GM20000 (cell line): Measurements from ENCODE around the gene NHERF2.

Experiments used
- DNase-seq: peaks from one replicate; pipeline ENCODE4 v3.0.0; 2012; ENCODE audit warnings: low spot score
- CTCF ChIP-seq: IDR thresholded peaks from 2 replicates; pipeline ENCODE4 v1.5.1; 2012; ENCODE audit warnings: mild to moderate bottlenecking, control low read depth; ENCODE audit errors: extremely low read depth, missing control alignments

Gene NHERF2

GRCh38 chr16:2079311-2079800, 52.7 kb downstream of the NHERF2 start:
- DNase-seq: no peak
- no peak for TF ChIP-seq CTCF

GRCh38 chr16:2079991-2080390, 53.3 kb downstream of the NHERF2 start:
- no peak for DNase-seq

GRCh38 chr16:2081201-2082084, 54.7 kb downstream of the NHERF2 start:
- TF ChIP-seq CTCF: no peak
- DNase-seq: no peak

More at GRCh38 chr16:2079991-2080390, 53.3 kb downstream of the NHERF2 start:
- TF ChIP-seq CTCF: no peak

GRCh38 chr16:2082171-2082982, 55.7 kb downstream of the NHERF2 start:
- TF ChIP-seq CTCF: no peak
- DNase-seq: no peak

- no peak for TF ChIP-seq CTCF
- no peak for DNase-seq
Observed at GRCh38 chr16:2082983-2083364, 56.3 kb downstream of the NHERF2 start.

GRCh38 chr16:2083409-2083808, 56.7 kb downstream of the NHERF2 start:
- no peak for TF ChIP-seq CTCF
- no peak for DNase-seq
